ENCODE measurements around the gene RAB3D.
A peak's percentile ranks its signal among the peaks of the same experiment; 100 is the strongest.

Gene RAB3D

DNA sequence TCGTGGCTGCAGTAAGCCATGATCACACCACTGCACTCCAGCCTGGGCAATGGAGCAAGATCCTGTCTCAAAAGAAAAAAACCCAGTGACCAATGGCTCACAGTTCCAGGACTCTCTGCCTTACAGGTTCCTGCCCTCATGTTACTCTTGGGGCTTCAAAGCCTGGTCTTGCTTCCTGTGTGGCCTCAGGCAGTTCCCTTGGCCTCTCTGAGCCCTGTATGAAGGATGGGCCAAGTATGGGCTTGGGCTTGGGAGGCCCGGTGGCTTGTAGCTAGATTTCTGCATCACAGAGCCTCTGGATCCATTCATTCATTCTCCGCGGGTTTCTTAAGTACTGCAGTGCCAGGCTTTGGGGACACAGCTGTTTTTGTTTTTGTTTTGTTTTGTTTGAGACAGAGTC lies 44.3 kb downstream of the RAB3D start:
- no peak for DNase-seq

DNA sequence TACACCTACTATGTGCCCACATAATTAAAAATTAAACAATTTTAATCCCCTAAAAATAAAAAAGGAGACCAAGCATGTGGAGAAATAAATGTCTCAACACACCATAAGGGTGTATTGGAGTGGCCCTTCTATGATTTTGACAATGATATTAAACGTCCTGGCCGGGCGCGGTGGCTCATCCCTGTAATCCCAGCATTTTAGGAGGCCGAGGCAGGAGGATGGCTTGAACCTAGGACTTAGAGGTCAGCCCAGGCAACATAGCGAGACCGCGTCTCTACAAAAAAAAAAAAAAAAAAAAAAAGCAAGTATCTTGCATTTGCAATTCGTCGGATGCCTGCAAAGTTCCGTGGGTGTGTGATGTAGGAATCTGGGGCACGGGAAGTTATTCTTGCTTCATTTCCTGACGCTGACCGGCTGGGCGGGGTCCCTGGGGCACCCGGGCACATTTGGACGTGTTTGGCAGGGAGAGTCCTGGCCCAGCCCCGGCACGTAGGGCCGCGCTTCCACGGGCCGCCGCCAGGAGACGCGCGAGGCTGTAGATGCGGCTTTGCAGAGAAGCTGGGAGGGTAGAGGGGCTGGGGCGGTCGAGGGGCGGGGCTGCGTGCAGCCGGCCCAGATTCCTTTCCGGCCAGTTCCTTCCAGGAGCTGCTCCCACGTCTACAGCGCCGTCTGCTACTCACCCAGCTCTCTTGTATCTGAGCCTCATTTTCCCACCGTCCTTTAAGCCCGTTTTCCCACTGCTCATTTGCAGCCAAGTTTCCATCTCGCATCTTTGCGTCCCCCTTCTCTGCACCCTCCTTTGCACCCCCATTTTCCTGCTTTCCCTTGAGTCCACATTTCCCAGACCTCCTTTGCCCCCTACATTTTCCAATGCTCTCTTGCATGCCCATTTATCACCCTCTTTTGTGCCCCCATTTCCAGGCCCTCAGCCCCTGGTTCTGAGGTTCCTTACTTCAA lies 45.7 kb downstream of the RAB3D start:
- peak; percentile 98 to 99 (median 99) for DNase-seq

DNA sequence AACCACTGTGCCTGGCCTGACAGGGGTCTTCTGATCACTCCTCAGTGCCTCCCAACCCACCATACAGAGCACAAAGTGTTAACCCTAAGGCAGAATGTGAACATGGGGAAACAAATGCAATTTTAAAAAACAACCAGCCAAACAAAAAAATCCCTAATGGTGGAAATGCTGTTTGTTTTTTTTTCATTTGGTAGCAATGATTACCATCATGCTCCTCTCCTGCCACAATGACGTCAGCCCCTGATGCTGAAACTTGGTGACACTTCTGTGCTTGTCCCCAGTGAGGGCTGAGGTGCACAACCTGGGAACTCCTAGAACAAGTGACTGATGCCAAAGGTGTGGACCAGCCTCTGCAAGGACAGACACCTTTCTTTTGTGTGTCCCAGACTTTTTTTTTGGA lies 47.5 kb downstream of the RAB3D start:
- peak; percentile 47 to 55 (median 51) for DNase-seq

DNA sequence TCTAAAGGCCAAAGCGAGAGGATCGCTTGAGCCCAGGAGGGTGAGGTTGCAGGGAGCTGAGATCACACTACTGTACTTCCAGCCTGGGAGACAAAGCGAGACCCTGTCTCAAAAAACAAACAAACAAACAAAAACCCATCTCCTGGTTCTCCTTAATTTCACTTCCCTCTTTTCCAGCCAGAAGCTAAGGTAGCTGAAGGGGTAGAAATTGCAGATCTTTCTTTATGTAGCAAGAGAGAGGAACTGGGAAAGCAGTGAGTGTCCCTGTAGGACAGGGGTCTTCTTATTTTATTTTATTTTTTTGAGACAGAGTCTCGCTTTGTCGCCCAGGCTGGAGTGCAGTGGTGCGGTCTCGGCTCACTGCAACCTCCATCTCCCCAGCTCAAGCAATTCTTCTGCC lies 48.0 kb downstream of the RAB3D start:
- no peak for DNase-seq

DNA sequence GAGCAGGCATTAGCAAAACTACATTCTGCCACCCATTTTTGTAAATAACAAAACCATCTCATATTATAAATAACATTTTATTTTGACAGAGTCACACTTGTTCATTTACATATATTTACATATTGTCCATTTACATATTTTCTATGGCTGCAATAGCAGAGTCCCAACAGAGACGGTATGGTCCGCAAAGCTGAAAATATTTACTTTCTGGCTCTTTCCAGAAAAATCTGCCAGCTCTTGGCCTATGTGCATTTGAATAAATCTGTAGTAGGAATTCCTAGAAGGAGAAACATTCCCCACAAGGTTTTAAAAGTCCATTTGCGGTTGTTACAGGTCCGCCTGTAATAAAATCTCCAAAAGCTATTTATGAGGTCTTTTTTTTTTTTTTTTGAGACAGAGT lies 49.2 kb downstream of the RAB3D start:
- DNase-seq: no peak

DNA sequence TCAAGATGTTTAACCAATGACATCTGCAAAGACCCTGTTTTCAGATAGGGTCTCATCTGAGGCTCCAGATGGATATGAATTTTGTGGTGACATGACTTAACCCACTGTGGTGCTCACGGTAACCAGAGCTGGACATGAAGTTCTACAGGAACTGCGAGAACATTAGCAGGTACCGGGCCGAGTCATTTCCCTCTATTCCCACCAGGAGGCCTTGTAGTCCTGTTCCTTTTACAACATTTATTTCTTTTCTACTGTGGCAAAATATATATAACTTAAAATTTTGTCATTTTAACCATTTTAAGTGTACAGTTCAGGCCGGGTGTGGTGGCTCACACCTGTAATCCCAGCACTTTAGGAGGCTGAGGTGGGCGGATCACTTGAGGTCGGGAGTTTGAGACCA lies 51.1 kb downstream of the RAB3D start:
- peak; percentile 38 to 50 (median 44) for DNase-seq

DNA sequence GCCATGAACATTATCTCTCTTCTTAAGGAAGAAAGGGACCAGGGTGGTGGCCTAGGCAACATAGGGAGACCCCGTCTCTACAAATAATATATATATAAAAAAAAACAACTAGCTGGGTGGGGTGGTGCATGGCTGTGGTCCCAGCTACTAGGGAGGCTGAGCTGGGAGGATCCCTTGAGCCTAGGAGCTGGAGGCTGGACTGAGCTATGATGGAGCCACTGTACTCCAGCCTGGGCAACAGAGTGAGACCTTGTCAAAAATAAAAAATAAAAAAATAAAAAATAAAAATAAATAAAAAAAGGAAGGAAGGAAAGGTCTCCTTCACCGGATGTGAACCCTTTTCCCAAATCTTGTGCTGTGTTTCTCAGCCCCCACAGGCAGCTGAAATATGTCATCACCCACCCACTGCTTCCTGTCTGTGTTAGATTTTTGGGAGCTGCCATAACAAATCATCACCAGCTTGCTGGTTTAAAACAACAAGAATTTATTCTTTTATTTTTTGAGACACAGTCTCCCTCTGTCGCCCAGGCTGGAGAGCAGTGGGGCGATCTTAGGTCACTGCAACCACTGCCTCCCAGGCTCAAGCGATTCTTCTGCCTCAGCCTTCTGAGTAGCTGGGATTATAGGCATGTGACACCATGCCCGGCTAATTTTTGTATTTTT lies 53.0 kb downstream of the RAB3D start:
- peak; percentile 59 to 69 (median 62) for DNase-seq

DNA sequence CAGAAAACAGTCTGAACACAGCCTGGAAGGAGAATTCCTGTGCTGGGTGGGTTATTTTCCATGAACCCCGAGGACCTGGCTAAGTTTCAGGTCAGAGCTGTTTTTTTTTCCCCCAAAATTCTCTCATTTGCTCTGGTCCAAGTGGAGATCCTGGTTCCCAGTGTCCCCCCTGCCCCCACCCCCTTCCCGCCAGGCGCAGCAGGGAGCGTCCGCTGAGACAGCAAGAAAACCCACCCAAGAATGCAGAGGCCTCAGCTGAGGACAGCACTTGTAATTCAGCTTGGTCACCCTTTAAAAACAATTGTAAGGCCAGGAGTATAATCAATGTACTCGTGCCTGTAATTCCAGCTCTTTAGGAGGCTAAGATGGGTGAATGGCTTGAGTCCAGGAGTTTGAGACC lies 54.9 kb downstream of the RAB3D start:
- no peak for DNase-seq

DNA sequence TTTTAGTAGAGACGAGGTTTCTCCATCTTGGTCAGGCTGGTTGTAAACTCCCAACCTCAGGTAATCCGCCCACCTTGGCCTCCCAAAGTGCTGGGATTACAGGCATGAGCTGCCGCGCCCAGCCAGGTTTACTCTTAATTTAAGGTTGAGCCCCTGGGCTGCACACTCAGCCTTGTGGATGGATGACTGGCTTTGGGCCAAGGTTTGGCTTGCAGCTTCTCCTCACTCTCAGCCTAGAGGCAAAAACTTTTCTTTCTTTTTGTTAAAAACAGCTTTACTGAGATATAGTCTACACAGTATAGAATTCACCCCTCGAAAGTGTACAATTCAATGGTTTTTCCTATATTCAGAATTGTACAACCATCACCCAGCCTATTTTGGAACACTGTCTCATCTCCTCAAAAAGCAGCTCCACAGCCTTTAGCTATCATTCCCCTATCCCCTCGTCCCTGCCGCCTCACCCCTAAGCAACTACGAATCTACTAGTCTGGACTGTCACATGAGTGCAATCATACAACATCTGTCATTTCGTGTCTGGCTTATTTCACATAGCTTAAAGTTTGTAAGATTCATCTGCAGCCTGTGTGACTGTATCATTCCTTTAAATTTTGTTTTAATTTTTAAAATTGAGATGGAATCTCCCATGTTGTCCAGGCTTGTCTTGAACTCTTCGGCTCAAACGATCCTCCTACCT lies 58.0 kb downstream of the RAB3D start:
- DNase-seq: no peak

DNA sequence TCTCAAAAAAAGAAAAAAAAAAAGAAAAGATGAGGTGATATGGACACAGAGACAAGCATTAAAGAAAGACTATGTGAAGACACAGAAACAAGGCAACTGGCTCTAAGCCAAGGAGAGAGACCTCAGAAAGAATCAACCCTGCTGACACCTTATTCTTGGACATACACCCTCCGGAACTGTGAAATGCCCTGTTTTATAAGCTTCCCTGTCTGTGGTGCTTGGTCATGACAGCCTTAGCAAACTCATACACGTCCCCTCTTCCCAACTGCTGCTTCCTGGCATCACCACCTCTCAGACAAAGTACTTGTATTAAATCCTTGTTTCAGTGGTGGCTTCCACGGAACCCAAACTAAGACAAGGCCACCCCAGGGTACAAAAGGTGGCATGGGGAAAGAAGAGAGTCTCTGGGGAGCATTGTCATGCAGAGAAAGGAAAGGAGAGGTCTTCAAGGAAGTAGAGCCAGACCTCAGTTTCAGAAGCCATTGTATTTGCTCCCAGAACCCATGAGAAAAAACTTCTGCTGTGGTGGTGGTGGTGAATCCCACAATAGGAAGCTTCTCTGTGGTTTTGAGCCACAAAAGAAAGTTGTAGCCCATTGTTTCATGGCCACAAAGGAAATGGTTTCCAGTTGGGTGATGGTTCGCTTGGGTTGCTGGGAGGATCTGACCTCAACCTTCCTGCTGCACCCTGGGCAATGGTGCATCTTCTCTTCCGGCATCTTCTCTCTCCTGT lies 59.8 kb downstream of the RAB3D start:
- peak in 1 of 3 donors; percentile 51 for DNase-seq

DNA sequence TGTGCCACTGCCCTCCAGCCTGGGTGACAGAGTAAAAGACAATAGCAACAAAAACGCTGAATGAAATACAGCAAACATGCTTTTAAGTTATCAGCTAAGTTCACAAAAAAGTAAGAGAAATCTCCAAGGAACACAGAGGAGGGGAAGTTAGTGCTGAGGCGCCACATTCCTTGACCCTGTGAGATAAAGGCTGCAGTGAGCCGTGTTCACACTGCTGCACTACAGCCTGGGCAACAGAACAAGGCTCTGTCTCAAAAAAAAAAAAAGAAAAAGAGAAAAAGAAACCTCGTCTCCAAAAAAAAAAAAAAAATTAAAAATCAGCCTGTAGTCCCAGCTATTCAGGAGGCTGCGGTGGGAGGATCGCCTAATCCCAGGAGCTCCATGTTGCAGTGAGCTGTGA lies 60.8 kb downstream of the RAB3D start:
- DNase-seq: no peak

DNA sequence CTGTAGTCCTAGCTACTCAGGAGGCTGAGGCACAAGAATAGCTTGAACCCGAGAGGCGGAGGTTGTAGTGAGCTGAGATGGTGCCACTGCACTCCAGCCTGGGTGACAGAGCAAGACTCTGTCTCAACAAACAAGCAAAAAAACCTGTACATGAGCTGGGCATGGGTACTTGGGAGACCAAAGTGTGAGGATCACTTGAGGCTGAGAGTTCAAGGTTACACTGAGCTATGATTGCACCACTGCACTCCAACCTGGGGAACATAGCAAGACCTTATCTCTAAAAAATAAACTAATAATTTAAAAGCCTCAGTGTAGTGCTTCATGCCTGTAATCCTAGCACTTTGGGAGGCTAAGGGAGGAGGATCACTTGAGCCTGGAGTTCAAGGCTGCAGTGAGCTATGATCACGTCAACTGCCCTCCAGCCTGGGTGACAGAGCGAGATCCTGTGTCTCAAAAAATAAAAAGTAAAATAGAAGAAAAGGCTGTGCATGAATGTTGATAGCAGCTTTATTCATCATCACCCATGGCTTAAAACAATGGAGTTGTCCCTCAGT lies 64.8 kb downstream of the RAB3D start:
- DNase-seq: no peak

DNA sequence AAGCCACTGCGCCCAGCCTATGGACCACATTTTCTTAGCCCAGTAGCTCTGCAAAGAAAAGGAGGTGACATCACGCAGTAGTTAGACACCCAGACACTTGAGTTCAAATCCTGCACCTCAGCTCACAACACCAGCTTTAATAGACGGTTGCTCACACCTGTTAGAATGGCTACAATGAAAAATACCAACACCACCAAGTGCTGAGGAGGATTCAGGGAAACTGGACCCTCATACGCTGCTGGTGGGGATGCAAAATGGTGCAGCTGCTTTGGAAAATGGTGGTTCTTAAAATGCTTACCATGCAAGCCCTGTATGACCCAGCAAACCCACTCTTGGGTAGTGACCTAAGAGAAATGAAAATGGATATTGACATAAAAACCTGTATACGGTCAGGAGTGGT lies 65.5 kb downstream of the RAB3D start:
- no peak for DNase-seq

DNA sequence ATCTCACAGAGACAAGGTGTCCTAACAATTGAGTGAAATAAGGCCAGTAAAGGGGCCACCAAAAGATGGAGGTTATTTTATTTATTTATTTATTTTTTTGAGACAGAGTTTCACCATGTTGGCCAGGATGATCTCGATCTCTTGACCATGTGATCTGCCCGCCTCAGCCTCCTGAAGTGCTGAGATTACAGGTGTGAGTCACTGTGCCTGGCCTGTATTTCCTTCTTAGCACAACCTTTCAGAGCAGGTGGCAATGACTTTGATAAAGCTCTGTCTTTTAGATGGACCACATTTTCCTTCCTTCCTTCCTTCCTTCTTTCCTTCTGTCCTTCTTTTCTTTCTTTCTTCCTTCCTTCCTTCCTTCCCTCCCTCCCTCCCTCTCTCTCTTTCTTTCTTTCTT lies 66.2 kb downstream of the RAB3D start:
- no peak for DNase-seq

Data from suppressor macrophage treated with lipopolysaccharide for 1 hour (primary cell).